ENCODE measurements around the gene NDUFS6. TPM values are rescaled to one million over a fixed set of nuclear protein-coding genes. Genes with fewer than 3 reads are reported as not detected.
"Not testable (repeated sequence)": the region's sequence is repeated elsewhere in the genome, so short reads cannot be mapped to it uniquely, and the experiment has no call there.

The NDUFS6 gene
- polyA plus RNA-seq, 1 donor, result 52.8 TPM

GRCh38 chr5:1834721-1835429 is 33.7 kb downstream of the NDUFS6 start:
- no peaks in the 10 kb centered on the region for H3K4me1 ChIP-seq (ENCODE audit: control insufficient read depth, insufficient read depth, low read length)
- H3K27me3 ChIP-seq (ENCODE audit: control insufficient read depth, insufficient read depth, low read length), result peaks cover 61% of the 10 kb centered on the region
- whole genome bisulfite sequencing (ENCODE audit: insufficient coverage, low lambda C conversion rate), result 100% methylated on average over 1 of the region's 21 CpGs
- H3K9me3 ChIP-seq (ENCODE audit: control insufficient read depth, low read depth, low read length), result no peaks in the 10 kb centered on the region
- H3K27ac ChIP-seq (ENCODE audit: low read length), result no peak overlapping the region
- H3K4me3 ChIP-seq (ENCODE audit: low read length), result no peak overlapping the region
- DNase-seq, result no peak
- H3K36me3 ChIP-seq (ENCODE audit: control insufficient read depth, insufficient read depth, low read length), result no peaks in the 10 kb centered on the region

DNA sequence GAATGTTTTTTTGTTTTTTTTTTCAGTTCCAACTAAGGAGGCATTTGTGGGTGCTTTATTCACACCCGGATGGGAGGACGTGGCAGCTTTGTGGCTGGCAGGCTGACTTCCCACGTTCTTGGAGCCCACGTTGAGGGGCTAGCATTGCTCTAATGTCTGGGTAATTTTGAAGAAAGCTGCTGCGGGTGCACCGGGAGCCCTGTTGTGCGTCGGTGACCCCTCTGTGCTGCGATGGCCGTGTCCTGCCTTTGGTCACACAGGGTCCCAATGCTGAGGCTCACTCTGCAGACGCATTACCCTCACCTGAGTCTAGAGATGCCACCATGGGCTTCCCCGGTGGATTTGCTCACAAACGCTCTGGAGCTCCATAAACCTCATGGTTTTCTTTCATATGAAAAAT is 34.2 kb downstream of the NDUFS6 start:
- no peaks in the 10 kb centered on the region for H3K4me1 ChIP-seq (ENCODE audit: control insufficient read depth, insufficient read depth, low read length)
- no CpG with 5 or more reads among the region's 13 CpGs for WGBS (ENCODE audit: insufficient coverage, low lambda C conversion rate)
- H3K4me3 ChIP-seq (ENCODE audit: low read length), result no peak overlapping the region
- no peak for DNase-seq
- no peaks in the 10 kb centered on the region for H3K36me3 ChIP-seq (ENCODE audit: control insufficient read depth, insufficient read depth, low read length)
- H3K9me3 ChIP-seq (ENCODE audit: control insufficient read depth, low read depth, low read length), result no peaks in the 10 kb centered on the region
- H3K27ac ChIP-seq (ENCODE audit: low read length), result no peak overlapping the region
- H3K27me3 ChIP-seq (ENCODE audit: control insufficient read depth, insufficient read depth, low read length), result peaks cover 67% of the 10 kb centered on the region

GRCh38 chr5:1836176-1836890 is 35.1 kb downstream of the NDUFS6 start:
- Histone ChIP-seq H3K36me3 (ENCODE audit: control insufficient read depth, insufficient read depth, low read length) (no peaks in the 10 kb centered on the region), H3K9me3 (ENCODE audit: control insufficient read depth, low read depth, low read length) (no peaks in the 10 kb centered on the region), H3K4me1 (ENCODE audit: control insufficient read depth, insufficient read depth, low read length) (no peaks in the 10 kb centered on the region), H3K4me3 (ENCODE audit: low read length) (no peak overlapping the region), H3K27ac (ENCODE audit: low read length) (no peak overlapping the region), H3K27me3 (ENCODE audit: control insufficient read depth, insufficient read depth, low read length) (peaks cover 74% of the 10 kb centered on the region)
- no peak for DNase-seq
- WGBS (ENCODE audit: insufficient coverage, low lambda C conversion rate), result 23% methylated on average over 2 of the region's 23 CpGs

- Histone ChIP-seq H3K4me1 (ENCODE audit: control insufficient read depth, insufficient read depth, low read length) (no peaks in the 10 kb centered on the region), H3K27me3 (ENCODE audit: control insufficient read depth, insufficient read depth, low read length) (peaks cover 74% of the 10 kb centered on the region), H3K4me3 (ENCODE audit: low read length) (no peak overlapping the region), H3K36me3 (ENCODE audit: control insufficient read depth, insufficient read depth, low read length) (no peaks in the 10 kb centered on the region), H3K9me3 (ENCODE audit: control insufficient read depth, low read depth, low read length) (no peaks in the 10 kb centered on the region), H3K27ac (ENCODE audit: low read length) (no peak overlapping the region)
- no peak for DNase-seq
- WGBS (ENCODE audit: insufficient coverage, low lambda C conversion rate), result no CpG with 5 or more reads among the region's 32 CpGs
Measured at GRCh38 chr5:1836891-1837880, 36.0 kb downstream of the NDUFS6 start.

DNA sequence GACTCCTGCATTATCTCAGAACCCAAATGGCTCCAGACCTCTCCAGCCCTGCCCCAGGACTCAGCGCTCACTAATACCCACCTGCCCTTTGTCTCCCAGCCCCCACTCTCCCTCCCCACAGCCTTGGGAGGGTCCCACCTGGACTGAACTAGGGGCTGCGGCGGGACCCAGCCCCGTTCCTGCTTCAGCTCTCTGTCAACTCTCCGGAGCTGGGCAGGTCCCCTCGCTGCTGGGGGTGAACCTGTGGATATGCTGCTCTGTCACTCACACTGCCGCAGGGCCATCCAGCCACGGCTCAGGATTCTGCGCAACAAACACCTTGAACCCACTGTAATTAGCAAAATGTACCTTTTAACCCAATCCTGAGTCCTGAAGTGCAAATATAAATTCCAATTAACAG is 36.8 kb downstream of the NDUFS6 start:
- Histone ChIP-seq H3K4me3 (ENCODE audit: low read length) (no peak overlapping the region), H3K4me1 (ENCODE audit: control insufficient read depth, insufficient read depth, low read length) (no peaks in the 10 kb centered on the region), H3K27me3 (ENCODE audit: control insufficient read depth, insufficient read depth, low read length) (peaks cover 69% of the 10 kb centered on the region), H3K9me3 (ENCODE audit: control insufficient read depth, low read depth, low read length) (no peaks in the 10 kb centered on the region), H3K27ac (ENCODE audit: low read length) (no peak overlapping the region), H3K36me3 (ENCODE audit: control insufficient read depth, insufficient read depth, low read length) (no peaks in the 10 kb centered on the region)
- no CpG with 5 or more reads among the region's 9 CpGs for WGBS (ENCODE audit: insufficient coverage, low lambda C conversion rate)
- DNase-seq, result no peak

GRCh38 chr5:1840071-1840547 is 38.9 kb downstream of the NDUFS6 start:
- Histone ChIP-seq H3K4me3 (ENCODE audit: low read length) (no peak overlapping the region), H3K27ac (ENCODE audit: low read length) (no peak overlapping the region), H3K4me1 (ENCODE audit: control insufficient read depth, insufficient read depth, low read length) (no peaks in the 10 kb centered on the region), H3K9me3 (ENCODE audit: control insufficient read depth, low read depth, low read length) (no peaks in the 10 kb centered on the region), H3K27me3 (ENCODE audit: control insufficient read depth, insufficient read depth, low read length) (peaks cover 52% of the 10 kb centered on the region), H3K36me3 (ENCODE audit: control insufficient read depth, insufficient read depth, low read length) (no peaks in the 10 kb centered on the region)
- no peak for DNase-seq
- no CpG with 5 or more reads among the region's 20 CpGs for WGBS (ENCODE audit: insufficient coverage, low lambda C conversion rate)

DNA sequence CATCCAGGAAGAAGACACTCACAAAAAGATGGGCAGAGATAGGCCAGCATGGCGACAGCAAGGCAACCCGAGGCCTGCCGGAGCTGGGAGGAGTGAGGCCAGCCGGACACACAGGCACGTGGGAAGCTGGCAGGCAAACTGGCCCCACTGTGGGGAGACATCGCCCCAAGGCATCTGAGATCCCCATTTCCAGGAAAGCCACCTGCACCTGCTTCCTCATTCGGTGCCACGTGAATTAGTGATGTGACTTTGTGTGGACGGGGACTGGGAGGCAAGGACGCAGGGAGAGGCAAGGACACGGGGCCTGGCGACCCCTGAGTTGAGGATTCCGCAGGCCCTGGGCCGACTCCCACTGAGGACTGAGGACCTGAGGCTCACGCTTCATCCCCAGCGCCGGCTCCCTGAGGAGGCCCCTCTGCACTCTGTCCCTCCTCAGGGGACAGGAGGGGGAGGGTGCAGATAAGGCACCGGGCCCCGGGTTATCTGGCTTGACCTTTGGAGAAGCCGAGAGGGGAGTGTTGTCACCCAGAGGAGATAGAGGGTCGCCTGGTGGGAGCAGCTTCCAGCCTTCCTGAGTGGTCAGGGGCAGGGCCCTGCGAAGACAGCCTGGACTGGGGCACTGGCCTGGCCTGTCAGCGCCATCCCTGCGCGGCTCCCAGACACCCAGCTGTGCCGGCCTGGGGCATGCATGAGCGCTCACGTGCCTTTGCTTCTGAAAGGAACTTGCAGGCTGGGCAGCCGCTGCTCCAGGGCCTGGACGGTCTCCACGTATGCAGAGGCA is 39.7 kb downstream of the NDUFS6 start:
- no CpG with 5 or more reads among the region's 31 CpGs for WGBS (ENCODE audit: insufficient coverage, low lambda C conversion rate)
- Histone ChIP-seq H3K36me3 (ENCODE audit: control insufficient read depth, insufficient read depth, low read length) (no peaks in the 10 kb centered on the region), H3K27me3 (ENCODE audit: control insufficient read depth, insufficient read depth, low read length) (peaks cover 48% of the 10 kb centered on the region), H3K4me1 (ENCODE audit: control insufficient read depth, insufficient read depth, low read length) (no peaks in the 10 kb centered on the region), H3K4me3 (ENCODE audit: low read length) (no peak overlapping the region), H3K9me3 (ENCODE audit: control insufficient read depth, low read depth, low read length) (no peaks in the 10 kb centered on the region), H3K27ac (ENCODE audit: low read length) (no peak overlapping the region)
- DNase-seq, result peak in 1 of 2 donors; percentile 18

GRCh38 chr5:1842004-1842819 is 41.0 kb downstream of the NDUFS6 start:
- no peaks in the 10 kb centered on the region for H3K4me1 ChIP-seq (ENCODE audit: control insufficient read depth, insufficient read depth, low read length)
- no peaks in the 10 kb centered on the region for H3K9me3 ChIP-seq (ENCODE audit: control insufficient read depth, low read depth, low read length)
- 7% methylated on average over 4 of the region's 17 CpGs for WGBS (ENCODE audit: insufficient coverage, low lambda C conversion rate)
- H3K36me3 ChIP-seq (ENCODE audit: control insufficient read depth, insufficient read depth, low read length), result no peaks in the 10 kb centered on the region
- H3K27me3 ChIP-seq (ENCODE audit: control insufficient read depth, insufficient read depth, low read length), result peaks cover 47% of the 10 kb centered on the region
- no peak for DNase-seq
- H3K4me3 ChIP-seq (ENCODE audit: low read length), result no peak overlapping the region
- no peak overlapping the region for H3K27ac ChIP-seq (ENCODE audit: low read length)

DNA sequence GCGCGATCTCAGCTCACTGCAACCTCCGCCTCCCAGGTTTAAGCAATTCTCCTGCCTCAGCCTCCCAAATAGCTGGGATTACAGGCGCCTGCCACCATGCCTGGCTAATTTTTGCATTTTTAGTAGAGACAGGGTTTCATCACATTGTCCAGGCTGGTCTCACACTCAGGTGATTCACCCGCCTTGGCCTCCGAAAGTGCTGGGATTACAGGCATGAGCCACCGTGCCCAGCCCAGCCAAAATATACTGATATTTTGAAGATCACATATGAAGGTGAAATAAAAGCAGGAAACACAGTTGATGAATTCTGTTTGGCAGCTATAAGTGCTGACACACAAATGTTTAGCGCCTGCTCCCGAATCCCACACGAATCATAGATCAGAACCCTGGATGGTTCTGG is 42.6 kb downstream of the NDUFS6 start:
- not testable (repeated sequence) for H3K36me3 ChIP-seq (ENCODE audit: control insufficient read depth, insufficient read depth, low read length); H3K4me1 ChIP-seq (ENCODE audit: control insufficient read depth, insufficient read depth, low read length); H3K27ac ChIP-seq (ENCODE audit: low read length); DNase-seq; H3K9me3 ChIP-seq (ENCODE audit: control insufficient read depth, low read depth, low read length); H3K4me3 ChIP-seq (ENCODE audit: low read length)
- WGBS (ENCODE audit: insufficient coverage, low lambda C conversion rate), result no CpG with 5 or more reads among the region's 10 CpGs
- H3K27me3 ChIP-seq (ENCODE audit: control insufficient read depth, insufficient read depth, low read length), result peaks cover 51% of the 10 kb centered on the region

Data from large intestine (tissue), 3 donors.